HepG2 (cell line): Measurements from ENCODE around the gene TCOF1. TPM values are rescaled to one million over a fixed set of nuclear protein-coding genes. Genes with fewer than 3 reads are reported as not detected.

Source experiments
- MEIS1 ChIP-seq: sonication (generic); formaldehyde crosslinking; IDR thresholded peaks from 2 replicates; pipeline ENCODE4 v1.9.0; 2021; ENCODE audit warnings: mild to moderate bottlenecking, missing genetic modification reagents, moderate library complexity, borderline replicate concordance
- MLLT10 ChIP-seq: sonication (generic); formaldehyde crosslinking; IDR thresholded peaks from 2 replicates; pipeline ENCODE4 v1.4.0; 2020; ENCODE audit warnings: missing genetic modification reagents
- NFKBIZ ChIP-seq: IDR thresholded peaks from 2 replicates; pipeline ENCODE4 v1.6.1; 2018; ENCODE audit warnings: missing genetic modification reagents, missing compliant biosample characterization
- SP2 ChIP-seq: sonication (generic); formaldehyde crosslinking; IDR thresholded peaks from 2 replicates; pipeline ENCODE4 v1.5.1; 2020; ENCODE audit warnings: mild to moderate bottlenecking, missing genetic modification reagents
- ZBTB8A ChIP-seq: sonication (generic); formaldehyde crosslinking; IDR thresholded peaks from 2 replicates; pipeline ENCODE4 v1.4.0; 2020; ENCODE audit warnings: mild to moderate bottlenecking, low read depth, missing genetic modification reagents, borderline replicate concordance
- ZC3H4 ChIP-seq: sonication (generic); formaldehyde crosslinking; IDR thresholded peaks from 2 replicates; pipeline ENCODE4 v1.4.0; 2020; ENCODE audit warnings: missing genetic modification reagents, borderline replicate concordance
- ZFP90 ChIP-seq: sonication (generic); formaldehyde crosslinking; IDR thresholded peaks from 2 replicates; pipeline ENCODE4 v1.8.0; 2022; ENCODE audit warnings: missing genetic modification reagents, mild to moderate bottlenecking, inconsistent platforms, borderline replicate concordance
- ZNF556 ChIP-seq: sonication (generic); formaldehyde crosslinking; IDR thresholded peaks from 2 replicates; pipeline ENCODE4 v1.4.0; 2020; ENCODE audit warnings: mild to moderate bottlenecking, missing genetic modification reagents, borderline replicate concordance
- ZNF619 ChIP-seq: sonication (generic); formaldehyde crosslinking; IDR thresholded peaks from 2 replicates; pipeline ENCODE4 v1.4.0; 2020; ENCODE audit warnings: mild to moderate bottlenecking, missing genetic modification reagents
- ZNF629 ChIP-seq: sonication (generic); formaldehyde crosslinking; conservative IDR thresholded peaks from 2 replicates; pipeline ENCODE4 v1.5.0; 2020; ENCODE audit warnings: missing genetic modification reagents
- ZNF713 ChIP-seq: sonication (generic); formaldehyde crosslinking; IDR thresholded peaks from 2 replicates; pipeline ENCODE4 v1.4.0; 2020; ENCODE audit warnings: mild to moderate bottlenecking, missing genetic modification reagents
- ZNF83 ChIP-seq: sonication (generic); formaldehyde crosslinking; IDR thresholded peaks from 2 replicates; pipeline ENCODE4 v1.4.0; 2020; ENCODE audit warnings: missing genetic modification reagents, mild to moderate bottlenecking, borderline replicate concordance
- polyA plus RNA-seq, 8 experiments: library from polyadenylated mRNA; depleted of rRNA in 3 of 8; stranded (reverse) in 7 of 8; unstranded in 1 of 8; fragments of >200 nt; fragmentation: Illumina TruSeq in 4 of 8; extraction: Trizol in 4 of 8; gene quantifications; 2 replicates each; pipeline versions ENCODE4 v1.2.1 to v1.2.3, GENCODE V29; 2011 to 2016; ENCODE audit warnings: low read depth in 4 of 8, missing spikeins in 1 of 8, mixed read lengths in 1 of 8; ENCODE audit not compliant: insufficient read depth in 1 of 8
- total RNA-seq, 5 experiments: library from RNA; depleted of rRNA; stranded (reverse); fragments of >200 nt; fragmentation: Illumina TruSeq; extraction: Trizol; gene quantifications; 2 replicates each; pipeline ENCODE4 v1.2.3, GENCODE V29; 2016; ENCODE audit warnings: low read depth in 1 of 5
- TF ChIP-seq, protein P1 (sequence below): sonication (generic); formaldehyde crosslinking; IDR thresholded peaks from 2 replicates; pipeline ENCODE4 v1.8.0; 2022; ENCODE audit warnings: mild to moderate bottlenecking, missing genetic modification reagents, moderate library complexity
- TF ChIP-seq, protein P2 (sequence below), 2 experiments: fragments of 450-650 bp in 1 of 2; sonication (generic) in 1 of 2; formaldehyde crosslinking; IDR thresholded peaks; 2 replicates each; pipeline versions ENCODE4 v1.5.0 to v1.8.0; 2020 to 2022; ENCODE audit warnings: mild to moderate bottlenecking in 1 of 2, missing genetic modification reagents in 1 of 2
- TF ChIP-seq, protein P3 (sequence below): sonication (generic); formaldehyde crosslinking; IDR thresholded peaks from 2 replicates; pipeline ENCODE4 v1.5.0; 2020; ENCODE audit warnings: mild to moderate bottlenecking, missing genetic modification reagents, borderline replicate concordance
- TF ChIP-seq, protein P4 (sequence below): sonication (generic); formaldehyde crosslinking; IDR thresholded peaks from 2 replicates; pipeline ENCODE4 v1.4.0; 2020; ENCODE audit warnings: missing genetic modification reagents, mild to moderate bottlenecking, borderline replicate concordance
- TF ChIP-seq, protein P5 (sequence below): sonication (generic); formaldehyde crosslinking; IDR thresholded peaks from 2 replicates; pipeline ENCODE4 v1.4.0; 2020; ENCODE audit warnings: missing genetic modification reagents, borderline replicate concordance

TCOF1 gene
- total and polyA plus RNA-seq, 2 of the 13 experiments (the other 11 are each of a cell fraction or from before 2014, with no cell fraction given), result 10.1 to 41.6 TPM

DNA sequence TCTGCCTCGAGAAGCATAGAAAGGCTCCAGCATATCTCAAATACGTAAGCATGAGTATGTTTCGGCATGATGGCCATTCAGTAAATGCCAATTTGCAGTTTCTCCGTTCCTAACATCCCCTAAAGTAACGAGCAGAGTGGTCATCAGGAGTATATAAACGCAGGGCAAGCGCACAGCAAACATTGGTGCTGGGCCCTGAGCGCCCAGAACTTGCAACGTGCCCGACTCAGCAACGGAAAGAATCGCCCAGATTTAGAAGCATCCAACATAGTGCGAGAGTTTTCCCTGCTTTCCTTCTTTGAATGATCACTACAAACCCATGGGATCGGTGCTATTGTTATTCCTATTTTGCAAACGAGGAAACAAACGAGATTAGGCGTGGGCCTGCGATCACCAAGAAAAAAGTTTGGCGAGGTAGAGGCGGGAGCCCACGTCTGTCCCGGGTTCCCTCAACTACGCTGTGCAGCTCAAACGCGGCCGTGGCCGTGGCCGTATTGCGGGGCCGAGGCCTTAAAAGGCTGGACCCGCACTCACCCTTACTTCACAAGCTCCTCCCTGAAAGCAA is 91.5 kb downstream of the TCOF1 start (continued):
- TF ChIP-seq MEIS1 (CRISPR knock-in tag) (no peak; the same call in 1 of the 2 replicates), ZNF83 (CRISPR knock-in tag) (0 out of 2 replicates have a peak, but pooled peaks have one; percentile 0), ZC3H4 (CRISPR knock-in tag) (no peak), MLLT10 (CRISPR knock-in tag) (peak; percentile 33; the same call in 1 of the 2 replicates), ZNF713 (0 out of 2 replicates have a peak, but pooled peaks have one; percentile 23), ZNF556 (0 out of 2 replicates have a peak, but pooled peaks have one; percentile 1), ZBTB8A (0 out of 2 replicates have a peak, but pooled peaks have one; percentile 17), ZNF629 (CRISPR knock-in tag) (no peak), SP2 (CRISPR knock-in tag) (no peak), ZNF619 (CRISPR knock-in tag) (0 out of 2 replicates have a peak, but pooled peaks have one; percentile 17), NFKBIZ (CRISPR knock-in tag) (no peak), ZFP90 (CRISPR knock-in tag) (0 out of 2 replicates have a peak, but pooled peaks have one; percentile 23)
- TF ChIP-seq, protein P1, sequence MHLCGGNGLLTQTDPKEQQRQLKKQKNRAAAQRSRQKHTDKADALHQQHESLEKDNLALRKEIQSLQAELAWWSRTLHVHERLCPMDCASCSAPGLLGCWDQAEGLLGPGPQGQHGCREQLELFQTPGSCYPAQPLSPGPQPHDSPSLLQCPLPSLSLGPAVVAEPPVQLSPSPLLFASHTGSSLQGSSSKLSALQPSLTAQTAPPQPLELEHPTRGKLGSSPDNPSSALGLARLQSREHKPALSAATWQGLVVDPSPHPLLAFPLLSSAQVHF (CRISPR knock-in tag), result no peak
- TF ChIP-seq, protein P2, sequence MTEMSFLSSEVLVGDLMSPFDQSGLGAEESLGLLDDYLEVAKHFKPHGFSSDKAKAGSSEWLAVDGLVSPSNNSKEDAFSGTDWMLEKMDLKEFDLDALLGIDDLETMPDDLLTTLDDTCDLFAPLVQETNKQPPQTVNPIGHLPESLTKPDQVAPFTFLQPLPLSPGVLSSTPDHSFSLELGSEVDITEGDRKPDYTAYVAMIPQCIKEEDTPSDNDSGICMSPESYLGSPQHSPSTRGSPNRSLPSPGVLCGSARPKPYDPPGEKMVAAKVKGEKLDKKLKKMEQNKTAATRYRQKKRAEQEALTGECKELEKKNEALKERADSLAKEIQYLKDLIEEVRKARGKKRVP (CRISPR knock-in tag; IDR thresholded peaks at IDR 0.05), result peak in 1 of 2 experiments; percentile 5; a peak in 1 of 4 replicates
- TF ChIP-seq, protein P3, sequence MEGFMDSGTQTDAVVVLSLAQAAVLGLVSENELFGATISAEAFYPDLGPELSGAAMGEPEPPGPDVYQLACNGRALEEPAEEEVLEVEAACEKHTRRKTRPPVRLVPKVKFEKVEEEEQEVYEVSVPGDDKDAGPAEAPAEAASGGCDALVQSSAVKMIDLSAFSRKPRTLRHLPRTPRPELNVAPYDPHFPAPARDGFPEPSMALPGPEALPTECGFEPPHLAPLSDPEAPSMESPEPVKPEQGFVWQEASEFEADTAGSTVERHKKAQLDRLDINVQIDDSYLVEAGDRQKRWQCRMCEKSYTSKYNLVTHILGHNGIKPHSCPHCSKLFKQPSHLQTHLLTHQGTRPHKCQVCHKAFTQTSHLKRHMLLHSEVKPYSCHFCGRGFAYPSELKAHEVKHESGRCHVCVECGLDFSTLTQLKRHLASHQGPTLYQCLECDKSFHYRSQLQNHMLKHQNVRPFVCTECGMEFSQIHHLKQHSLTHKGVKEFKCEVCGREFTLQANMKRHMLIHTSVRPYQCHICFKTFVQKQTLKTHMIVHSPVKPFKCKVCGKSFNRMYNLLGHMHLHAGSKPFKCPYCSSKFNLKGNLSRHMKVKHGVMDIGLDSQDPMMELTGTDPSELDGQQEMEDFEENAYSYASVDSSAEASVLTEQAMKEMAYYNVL, result no peak
- TF ChIP-seq, protein P4, sequence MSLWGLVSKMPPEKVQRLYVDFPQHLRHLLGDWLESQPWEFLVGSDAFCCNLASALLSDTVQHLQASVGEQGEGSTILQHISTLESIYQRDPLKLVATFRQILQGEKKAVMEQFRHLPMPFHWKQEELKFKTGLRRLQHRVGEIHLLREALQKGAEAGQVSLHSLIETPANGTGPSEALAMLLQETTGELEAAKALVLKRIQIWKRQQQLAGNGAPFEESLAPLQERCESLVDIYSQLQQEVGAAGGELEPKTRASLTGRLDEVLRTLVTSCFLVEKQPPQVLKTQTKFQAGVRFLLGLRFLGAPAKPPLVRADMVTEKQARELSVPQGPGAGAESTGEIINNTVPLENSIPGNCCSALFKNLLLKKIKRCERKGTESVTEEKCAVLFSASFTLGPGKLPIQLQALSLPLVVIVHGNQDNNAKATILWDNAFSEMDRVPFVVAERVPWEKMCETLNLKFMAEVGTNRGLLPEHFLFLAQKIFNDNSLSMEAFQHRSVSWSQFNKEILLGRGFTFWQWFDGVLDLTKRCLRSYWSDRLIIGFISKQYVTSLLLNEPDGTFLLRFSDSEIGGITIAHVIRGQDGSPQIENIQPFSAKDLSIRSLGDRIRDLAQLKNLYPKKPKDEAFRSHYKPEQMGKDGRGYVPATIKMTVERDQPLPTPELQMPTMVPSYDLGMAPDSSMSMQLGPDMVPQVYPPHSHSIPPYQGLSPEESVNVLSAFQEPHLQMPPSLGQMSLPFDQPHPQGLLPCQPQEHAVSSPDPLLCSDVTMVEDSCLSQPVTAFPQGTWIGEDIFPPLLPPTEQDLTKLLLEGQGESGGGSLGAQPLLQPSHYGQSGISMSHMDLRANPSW (CRISPR knock-in tag), result 0 out of 2 replicates have a peak, but pooled peaks have one; percentile 11
- TF ChIP-seq, protein P5, sequence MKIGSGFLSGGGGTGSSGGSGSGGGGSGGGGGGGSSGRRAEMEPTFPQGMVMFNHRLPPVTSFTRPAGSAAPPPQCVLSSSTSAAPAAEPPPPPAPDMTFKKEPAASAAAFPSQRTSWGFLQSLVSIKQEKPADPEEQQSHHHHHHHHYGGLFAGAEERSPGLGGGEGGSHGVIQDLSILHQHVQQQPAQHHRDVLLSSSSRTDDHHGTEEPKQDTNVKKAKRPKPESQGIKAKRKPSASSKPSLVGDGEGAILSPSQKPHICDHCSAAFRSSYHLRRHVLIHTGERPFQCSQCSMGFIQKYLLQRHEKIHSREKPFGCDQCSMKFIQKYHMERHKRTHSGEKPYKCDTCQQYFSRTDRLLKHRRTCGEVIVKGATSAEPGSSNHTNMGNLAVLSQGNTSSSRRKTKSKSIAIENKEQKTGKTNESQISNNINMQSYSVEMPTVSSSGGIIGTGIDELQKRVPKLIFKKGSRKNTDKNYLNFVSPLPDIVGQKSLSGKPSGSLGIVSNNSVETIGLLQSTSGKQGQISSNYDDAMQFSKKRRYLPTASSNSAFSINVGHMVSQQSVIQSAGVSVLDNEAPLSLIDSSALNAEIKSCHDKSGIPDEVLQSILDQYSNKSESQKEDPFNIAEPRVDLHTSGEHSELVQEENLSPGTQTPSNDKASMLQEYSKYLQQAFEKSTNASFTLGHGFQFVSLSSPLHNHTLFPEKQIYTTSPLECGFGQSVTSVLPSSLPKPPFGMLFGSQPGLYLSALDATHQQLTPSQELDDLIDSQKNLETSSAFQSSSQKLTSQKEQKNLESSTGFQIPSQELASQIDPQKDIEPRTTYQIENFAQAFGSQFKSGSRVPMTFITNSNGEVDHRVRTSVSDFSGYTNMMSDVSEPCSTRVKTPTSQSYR (CRISPR knock-in tag), result no peak
